DND-41 (cell line): Measurements from ENCODE around the gene CCDC169.

Source experiments
- ATAC-seq: fragments of 200-7000 bp; cut with Tn5 transposase; 3 replicates; pipeline ENCODE4 v1.9.1; 2021; ENCODE audit warnings: low read depth; ENCODE audit not compliant: insufficient read depth
- DNase-seq: peaks from one replicate; pipeline ENCODE4 v3.0.0-alpha.2; 2020
- H2AFZ ChIP-seq: 2 replicates; pipeline ENCODE4 v1.6.0; 2012; ENCODE audit warnings: low read depth, low read length
- H3K27ac ChIP-seq: 2 replicates; pipeline ENCODE4 v1.5.1; 2012; ENCODE audit warnings: low read length, inconsistent platforms
- H3K27me3 ChIP-seq: fragments of 200-600 bp; sonication (generic); 2 replicates; pipeline ENCODE4 v1.6.0; 2012; ENCODE audit warnings: low read length, mild to moderate bottlenecking, inconsistent platforms; ENCODE audit not compliant: insufficient read depth, poor library complexity
- H3K36me3 ChIP-seq: 2 replicates; pipeline ENCODE4 v1.5.1; 2012; ENCODE audit warnings: low read length, inconsistent platforms; ENCODE audit not compliant: insufficient read depth
- H3K4me1 ChIP-seq: 2 replicates; pipeline ENCODE4 v1.5.1; 2012; ENCODE audit warnings: mild to moderate bottlenecking, low read length; ENCODE audit not compliant: insufficient read depth
- H3K4me2 ChIP-seq: 2 replicates; pipeline ENCODE4 v1.6.0; 2012; ENCODE audit warnings: mild to moderate bottlenecking, moderate library complexity, low read length, inconsistent platforms; ENCODE audit not compliant: insufficient read depth
- H3K4me3 ChIP-seq, 2 experiments: fragments of 200-600 bp in 1 of 2; shearing (Covaris generic) in 1 of 2; 2 replicates each; pipeline ENCODE4 v1.5.1; 2012 to 2016; ENCODE audit warnings: inconsistent platforms in 2 of 2, low read length in 2 of 2, mild to moderate bottlenecking in 2 of 2, low read depth in 1 of 2, moderate library complexity in 1 of 2
- H3K79me2 ChIP-seq: 2 replicates; pipeline ENCODE4 v1.6.0; 2012; ENCODE audit warnings: low read length, inconsistent platforms; ENCODE audit not compliant: insufficient read depth
- H3K9ac ChIP-seq: 2 replicates; pipeline ENCODE4 v1.6.0; 2012; ENCODE audit warnings: low read depth, mild to moderate bottlenecking, inconsistent platforms, low read length, moderate library complexity
- H3K9me3 ChIP-seq: 2 replicates; pipeline ENCODE4 v1.5.1; 2012; ENCODE audit warnings: low read length, moderate library complexity, mild to moderate bottlenecking, inconsistent platforms; ENCODE audit not compliant: insufficient read depth, severe bottlenecking
- H4K20me1 ChIP-seq: 2 replicates; pipeline ENCODE4 v1.6.0; 2012; ENCODE audit warnings: low read length; ENCODE audit not compliant: insufficient read depth
- EZH2 ChIP-seq: IDR thresholded peaks from 3 replicates; pipeline ENCODE4 v1.6.1; 2012; ENCODE audit warnings: borderline replicate concordance, low read depth, mild to moderate bottlenecking, moderate library complexity, low read length, inconsistent platforms; ENCODE audit not compliant: severe bottlenecking
- TF ChIP-seq, protein P1 (sequence below): IDR thresholded peaks from 2 replicates; pipeline ENCODE4 v1.5.1; 2012; ENCODE audit warnings: borderline replicate concordance, low read length, moderate library complexity, mild to moderate bottlenecking; ENCODE audit not compliant: poor library complexity, severe bottlenecking; ENCODE audit errors: extremely low read depth

Gene CCDC169

DNA sequence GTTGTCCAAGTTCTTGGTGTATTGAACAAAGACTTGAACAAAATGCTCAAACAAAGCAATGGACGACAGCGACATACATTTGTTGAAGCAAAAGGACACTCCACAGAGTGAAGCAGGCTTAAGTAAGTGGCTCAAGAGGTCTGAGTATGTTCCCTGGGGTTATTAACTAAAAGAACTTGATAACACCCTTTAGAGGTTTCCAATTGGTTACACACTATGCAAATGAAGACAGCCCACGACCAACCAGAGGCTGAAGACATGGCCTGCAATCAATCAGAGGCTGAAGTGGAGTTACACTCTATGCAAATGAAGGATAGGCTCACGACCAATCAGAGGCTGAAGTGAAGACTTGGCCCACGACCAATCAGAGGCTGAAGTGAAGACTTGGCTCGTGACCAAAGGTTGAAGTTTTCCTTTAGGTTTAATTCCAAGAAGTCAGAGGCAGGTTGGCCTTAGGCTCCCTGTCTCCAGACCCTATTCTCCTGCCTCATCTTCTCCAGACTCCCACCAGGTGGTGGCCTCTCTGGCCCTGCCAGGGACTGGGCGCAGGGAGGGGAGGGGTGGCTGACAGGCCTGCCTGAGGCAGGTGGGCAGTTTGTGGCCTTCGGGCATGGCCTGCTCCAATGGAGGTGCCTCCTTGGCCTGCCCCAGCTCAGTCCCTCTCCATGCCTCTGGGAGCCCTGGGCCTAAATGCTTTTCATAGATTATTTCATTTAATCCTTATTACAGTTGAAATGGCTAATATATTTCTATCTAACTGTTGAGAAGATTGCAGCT, 38.1 kb downstream of the CCDC169 start:
- H3K4me3 ChIP-seq = no peak overlapping the region
- H3K27me3 ChIP-seq = no peaks in the 10 kb centered on the region
- no peaks in the 10 kb centered on the region for H3K9me3 ChIP-seq
- H2AFZ ChIP-seq = no peak overlapping the region
- no peaks in the 10 kb centered on the region for H3K36me3 ChIP-seq
- no peak overlapping the region for H3K4me2 ChIP-seq
- TF ChIP-seq EZH2 = no peak
- TF ChIP-seq, protein P1, sequence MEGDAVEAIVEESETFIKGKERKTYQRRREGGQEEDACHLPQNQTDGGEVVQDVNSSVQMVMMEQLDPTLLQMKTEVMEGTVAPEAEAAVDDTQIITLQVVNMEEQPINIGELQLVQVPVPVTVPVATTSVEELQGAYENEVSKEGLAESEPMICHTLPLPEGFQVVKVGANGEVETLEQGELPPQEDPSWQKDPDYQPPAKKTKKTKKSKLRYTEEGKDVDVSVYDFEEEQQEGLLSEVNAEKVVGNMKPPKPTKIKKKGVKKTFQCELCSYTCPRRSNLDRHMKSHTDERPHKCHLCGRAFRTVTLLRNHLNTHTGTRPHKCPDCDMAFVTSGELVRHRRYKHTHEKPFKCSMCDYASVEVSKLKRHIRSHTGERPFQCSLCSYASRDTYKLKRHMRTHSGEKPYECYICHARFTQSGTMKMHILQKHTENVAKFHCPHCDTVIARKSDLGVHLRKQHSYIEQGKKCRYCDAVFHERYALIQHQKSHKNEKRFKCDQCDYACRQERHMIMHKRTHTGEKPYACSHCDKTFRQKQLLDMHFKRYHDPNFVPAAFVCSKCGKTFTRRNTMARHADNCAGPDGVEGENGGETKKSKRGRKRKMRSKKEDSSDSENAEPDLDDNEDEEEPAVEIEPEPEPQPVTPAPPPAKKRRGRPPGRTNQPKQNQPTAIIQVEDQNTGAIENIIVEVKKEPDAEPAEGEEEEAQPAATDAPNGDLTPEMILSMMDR = no peak
- H3K4me1 ChIP-seq = no peaks in the 10 kb centered on the region
- H4K20me1 ChIP-seq = no peaks in the 10 kb centered on the region
- H3K9ac ChIP-seq = no peak overlapping the region
- no peak for ATAC-seq
- no peak overlapping the region for H3K27ac ChIP-seq
- DNase-seq = no peak
- H3K79me2 ChIP-seq = no peaks in the 10 kb centered on the region

- Histone ChIP-seq H3K4me1 (no peaks in the 10 kb centered on the region), H3K79me2 (no peaks in the 10 kb centered on the region), H3K36me3 (no peaks in the 10 kb centered on the region), H3K27me3 (no peaks in the 10 kb centered on the region), H4K20me1 (no peaks in the 10 kb centered on the region), H3K27ac (no peak overlapping the region), H2AFZ (no peak overlapping the region), H3K9ac (no peak overlapping the region), H3K9me3 (no peaks in the 10 kb centered on the region), H3K4me2 (no peak overlapping the region), H3K4me3 (no peak overlapping the region)
- no peak for TF ChIP-seq EZH2
- TF ChIP-seq, protein P1 = no peak
- no peak for DNase-seq
- no peak for ATAC-seq
These were observed 38.8 kb downstream of the CCDC169 start for GRCh38 chr13:36258831-36259230.

GRCh38 chr13:36251526-36251925, 46.1 kb downstream of the CCDC169 start:
- no peak for DNase-seq
- Histone ChIP-seq H3K79me2 (no peaks in the 10 kb centered on the region), H3K4me1 (no peaks in the 10 kb centered on the region), H3K27me3 (no peaks in the 10 kb centered on the region), H3K9me3 (no peaks in the 10 kb centered on the region), H3K36me3 (no peaks in the 10 kb centered on the region), H3K4me3 (no peak overlapping the region), H2AFZ (no peak overlapping the region), H3K27ac (no peak overlapping the region), H4K20me1 (no peaks in the 10 kb centered on the region), H3K9ac (no peak overlapping the region), H3K4me2 (no peak overlapping the region)
- ATAC-seq = no peak
- TF ChIP-seq, protein P1 = no peak
